Measurements from ENCODE around the gene PTPRG.
"Not testable (repeated sequence)": the region's sequence is repeated elsewhere in the genome, so short reads cannot be mapped to it uniquely, and the experiment has no call there.

Gene PTPRG

DNA sequence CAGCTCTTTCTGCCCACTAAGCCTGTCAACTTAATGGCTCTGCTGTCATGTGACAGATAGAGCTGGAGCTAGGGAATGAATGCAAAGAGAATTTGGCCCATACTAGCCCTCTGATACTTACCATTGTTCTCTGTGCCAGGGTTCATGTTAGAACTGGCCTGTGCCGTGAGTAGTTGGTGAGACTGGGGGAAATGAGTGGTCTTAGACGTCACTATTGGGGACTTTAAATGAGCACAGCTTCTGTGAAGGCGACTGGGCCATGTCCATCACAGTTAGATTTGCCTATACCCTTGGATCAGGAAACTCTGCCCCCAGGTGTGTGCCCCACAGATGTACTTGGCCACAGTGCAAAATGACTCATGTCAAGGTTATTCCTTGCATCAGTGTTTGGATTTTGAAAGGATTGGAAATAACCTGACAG lies 124.9 kb downstream of the PTPRG start:
- DNase-seq (ENCODE audit: low spot score): no peak

DNA sequence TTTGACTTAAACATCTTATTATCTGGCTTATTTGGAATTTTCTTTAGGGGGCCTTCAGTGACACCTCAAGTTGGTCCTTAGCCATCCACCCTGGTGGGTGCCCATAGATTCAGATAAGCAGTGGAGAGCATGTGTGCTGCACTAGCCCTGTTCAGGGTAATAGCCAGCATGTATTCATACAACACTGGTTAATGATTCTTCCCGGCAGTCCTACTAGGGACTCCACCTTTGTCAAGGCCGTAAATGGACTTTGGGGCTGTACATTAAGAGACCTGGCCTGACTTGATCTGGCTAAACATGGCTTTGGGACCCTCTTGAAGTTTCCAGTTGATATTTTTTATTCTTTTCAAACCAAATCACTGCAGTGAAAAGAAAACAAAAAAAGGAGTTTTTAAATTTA lies 125.8 kb downstream of the PTPRG start:
- DNase-seq (ENCODE audit: low spot score): no peak

DNA sequence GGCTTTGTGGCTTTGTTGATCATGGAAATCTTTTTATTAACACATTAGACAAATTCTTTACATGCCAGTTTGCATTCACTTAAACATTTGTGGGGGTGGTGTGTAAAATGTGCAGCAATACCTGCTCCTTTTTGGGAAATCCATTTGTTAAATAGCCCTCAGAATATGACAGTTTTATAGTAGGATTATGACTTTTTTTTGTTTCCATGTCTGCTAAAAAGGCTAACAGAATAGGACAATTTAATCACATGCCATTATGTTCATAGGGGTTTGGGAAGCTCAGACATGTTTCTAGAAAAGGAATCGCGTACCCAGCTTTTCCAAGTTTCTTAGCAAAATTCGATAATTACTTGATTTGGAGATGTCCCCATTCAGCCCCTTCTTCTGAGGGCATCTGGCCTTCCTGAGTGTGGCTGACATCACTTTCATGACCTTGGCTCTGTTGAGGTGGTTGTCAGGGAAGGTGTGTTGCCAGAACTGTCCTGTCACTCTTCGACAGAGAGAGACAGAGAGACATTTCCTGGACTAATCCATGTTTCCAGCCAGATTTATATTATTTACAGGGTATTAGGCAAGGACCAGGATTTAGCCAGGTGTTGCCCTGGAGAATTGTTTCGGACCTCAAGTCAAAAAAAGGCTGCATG lies 126.4 kb downstream of the PTPRG start:
- no peak for DNase-seq (ENCODE audit: low spot score)

DNA sequence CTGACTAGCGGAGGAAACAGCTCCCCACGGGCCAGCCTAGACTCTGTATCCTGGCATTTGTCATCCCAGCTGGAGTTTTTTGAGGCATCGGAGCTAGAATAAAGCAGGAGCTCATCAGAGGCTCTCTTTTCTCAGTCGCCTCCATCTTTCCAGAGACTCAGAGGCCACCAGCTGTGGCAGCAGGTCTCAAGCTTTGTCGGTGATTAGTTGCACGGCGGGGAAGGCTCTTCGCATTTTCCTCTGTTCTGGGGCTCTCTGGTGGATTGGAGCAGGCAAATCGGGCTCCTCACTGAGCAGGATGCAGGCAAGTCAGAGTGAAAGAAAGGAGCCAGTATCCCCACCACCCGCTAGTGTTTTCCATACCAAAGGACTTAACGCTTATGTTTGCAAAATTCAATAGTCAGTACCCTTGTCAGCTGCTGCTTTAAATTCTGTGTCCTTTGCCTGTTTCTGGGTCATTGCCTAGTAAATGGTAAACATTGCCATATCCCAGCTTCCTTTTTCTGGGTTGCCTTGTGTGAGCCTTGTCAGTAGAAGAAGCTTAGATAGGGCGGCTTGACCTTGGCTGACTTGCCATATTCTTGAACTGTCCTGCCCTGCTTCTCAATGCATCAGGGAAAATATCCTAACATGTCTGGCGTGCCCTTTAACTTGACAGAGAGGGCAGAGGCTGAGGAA lies 127.1 kb downstream of the PTPRG start:
- DNase-seq (ENCODE audit: low spot score): no peak

DNA sequence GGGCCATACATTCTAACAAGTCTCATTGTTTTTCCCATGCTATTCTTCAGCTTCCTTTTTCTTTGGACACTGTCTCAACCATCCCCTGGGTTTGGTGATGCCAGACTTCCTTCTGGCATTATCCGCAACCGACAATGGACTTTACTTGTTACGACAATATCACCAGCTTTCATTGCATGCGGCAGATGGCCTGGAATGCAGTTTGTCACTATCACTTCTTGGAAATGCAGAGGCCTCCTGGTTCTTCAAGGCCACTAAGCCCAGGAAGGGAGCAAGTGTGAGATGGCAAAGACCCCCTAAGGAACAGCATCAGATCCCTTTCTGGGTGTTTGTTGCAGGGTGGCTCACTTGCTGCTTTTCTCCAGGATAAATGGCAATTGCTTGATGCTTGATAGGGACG lies 128.6 kb downstream of the PTPRG start:
- no peak for DNase-seq (ENCODE audit: low spot score)

DNA sequence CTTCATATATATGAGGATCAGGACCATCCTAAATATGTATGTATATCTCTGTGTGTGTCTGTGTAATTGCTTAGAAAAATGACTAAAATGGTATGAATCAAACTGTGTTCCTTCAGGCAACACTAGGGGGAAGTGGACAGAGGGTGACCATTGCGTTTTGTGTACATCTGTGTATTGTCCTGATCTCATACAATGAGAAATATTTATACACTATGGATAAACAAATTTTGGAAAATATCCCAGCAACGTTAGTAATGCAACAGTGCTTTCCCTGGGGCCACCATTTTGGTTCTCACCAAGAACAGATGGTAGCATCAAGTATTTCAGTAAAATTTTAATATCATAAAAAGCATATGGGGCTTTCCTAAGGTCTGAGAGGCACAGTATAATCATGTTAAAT lies 130.1 kb downstream of the PTPRG start:
- no peak for DNase-seq (ENCODE audit: low spot score)

DNA sequence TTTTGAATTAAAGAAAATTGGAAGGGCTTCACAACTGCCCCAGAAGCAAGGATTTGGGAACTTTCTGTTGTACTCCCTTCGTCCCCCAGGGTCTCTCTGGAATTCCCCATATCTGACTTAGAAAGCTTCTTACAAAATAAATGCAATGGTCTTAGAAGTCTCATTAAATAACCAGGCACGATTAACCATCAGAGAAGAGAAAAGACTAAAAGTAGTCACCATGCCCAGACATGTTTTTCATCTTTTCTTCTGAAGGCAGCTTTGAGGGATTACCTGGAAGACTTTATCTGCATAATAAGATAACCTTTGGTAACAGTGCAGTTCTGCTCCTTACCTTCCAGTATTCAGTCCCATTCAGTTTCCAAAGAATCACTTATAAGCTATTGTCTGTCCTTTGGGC lies 135.9 kb downstream of the PTPRG start:
- no peak for DNase-seq (ENCODE audit: low spot score)

DNA sequence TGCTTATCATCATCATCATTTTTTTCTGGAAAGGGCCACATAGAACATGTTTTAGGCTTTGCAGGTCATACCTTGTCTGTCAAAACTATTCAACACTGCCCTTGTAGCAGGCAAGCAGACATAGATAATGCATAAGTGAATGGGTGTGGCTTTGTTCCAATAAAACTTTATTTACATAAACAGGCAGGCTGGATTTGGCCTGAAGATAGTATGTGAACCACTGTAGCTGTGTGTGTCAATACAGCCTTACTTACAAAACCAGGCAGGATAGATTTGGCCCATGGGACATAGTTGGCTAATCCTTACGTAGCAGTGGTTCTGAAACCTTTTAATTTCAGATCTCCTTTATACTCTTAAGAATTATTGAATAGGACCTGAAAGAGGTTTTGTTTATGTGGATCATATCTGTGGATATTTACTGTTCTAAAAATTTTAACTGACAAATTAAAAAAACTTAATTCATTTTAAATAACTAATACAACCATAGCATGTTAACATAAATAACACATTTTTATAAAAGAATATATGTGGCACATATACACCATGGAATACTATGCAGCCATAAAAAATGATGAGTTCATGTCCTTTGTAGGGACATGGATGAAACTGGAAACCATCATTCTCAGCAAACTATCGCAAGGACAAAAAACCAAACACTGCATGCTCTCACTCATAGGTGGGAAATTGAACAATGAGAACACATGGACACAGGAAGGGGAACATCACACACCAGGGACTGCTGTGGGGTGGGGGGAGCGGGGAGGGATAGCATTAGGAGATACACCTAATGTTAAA lies 137.1 kb downstream of the PTPRG start:
- not testable (repeated sequence) for DNase-seq (ENCODE audit: low spot score)

DNA sequence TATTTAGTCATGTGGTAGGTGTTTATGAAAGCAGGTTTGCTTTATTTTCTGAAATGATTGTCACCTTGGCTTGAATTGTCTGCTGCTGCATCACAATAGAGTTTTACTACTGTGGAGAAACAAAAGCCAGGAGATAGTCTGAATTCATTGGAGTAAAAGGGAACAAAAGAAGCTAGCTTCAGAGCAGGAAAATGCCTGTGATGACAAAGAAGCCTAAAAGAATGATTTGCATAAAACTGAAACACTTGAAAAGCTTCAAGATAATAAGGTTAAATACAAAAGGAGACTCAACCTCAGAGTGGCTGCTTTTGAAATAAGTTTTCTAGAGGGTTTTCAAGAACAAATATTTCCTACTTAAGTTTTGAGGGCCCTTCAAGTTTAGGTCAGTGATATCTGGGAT lies 138.3 kb downstream of the PTPRG start:
- DNase-seq (ENCODE audit: low spot score): no peak

DNA sequence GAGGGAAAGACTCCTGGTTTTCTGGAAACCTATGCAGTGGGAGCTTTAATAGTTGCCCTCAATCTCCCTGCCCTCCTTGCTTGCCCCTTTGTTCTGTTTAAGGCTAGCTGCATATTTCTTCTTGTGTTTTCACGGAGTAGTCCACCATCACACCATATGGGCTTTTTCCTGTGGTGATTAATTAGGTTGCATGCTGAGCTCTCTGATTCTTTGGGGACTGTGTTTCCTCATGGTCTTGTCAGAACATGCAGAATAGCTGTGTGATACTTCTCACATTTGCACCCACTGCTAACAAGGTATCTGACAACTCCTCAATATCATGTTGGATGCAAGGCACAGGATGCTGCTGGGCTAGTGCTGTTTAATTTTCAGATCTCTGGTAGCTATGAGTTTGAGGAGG lies 139.6 kb downstream of the PTPRG start:
- no peak for DNase-seq (ENCODE audit: low spot score)

DNA sequence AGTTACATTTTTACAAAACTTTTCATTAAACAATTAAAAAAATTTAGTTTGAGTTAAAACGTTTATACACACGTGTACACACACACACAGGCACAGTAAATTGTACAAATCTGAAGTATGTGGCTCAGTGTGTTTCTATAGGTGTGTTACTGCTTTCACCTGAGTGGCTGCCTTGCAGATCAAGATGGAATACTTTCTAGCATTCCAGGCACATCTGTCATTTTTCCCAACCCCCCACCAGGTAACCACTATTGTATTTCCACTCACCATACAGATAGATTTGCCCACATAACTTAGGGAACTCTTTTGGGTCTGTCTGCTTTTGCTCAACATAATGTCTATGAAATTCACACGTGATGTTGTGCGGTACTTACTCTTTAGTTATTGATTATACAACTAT lies 141.1 kb downstream of the PTPRG start:
- DNase-seq (ENCODE audit: low spot score): no peak

DNA sequence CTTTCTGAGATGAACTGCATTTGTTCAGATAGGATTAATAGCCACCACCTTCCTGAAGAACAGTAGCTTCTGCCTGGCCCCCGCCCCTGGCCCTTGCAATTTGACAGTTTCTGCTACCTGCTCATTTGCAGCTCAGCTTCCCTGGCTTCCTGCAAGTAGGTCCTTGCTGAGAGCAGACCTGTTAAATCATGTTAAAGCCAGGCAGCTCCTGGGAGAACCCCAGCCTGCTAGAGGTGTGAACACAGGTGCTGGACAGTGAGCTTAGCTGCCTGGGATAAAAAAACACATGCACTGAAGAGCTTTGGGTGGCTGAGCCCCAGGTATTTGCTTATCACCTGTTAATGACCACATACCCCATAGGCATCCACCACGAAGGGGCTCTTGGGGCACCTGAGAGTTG lies 143.4 kb downstream of the PTPRG start:
- no peak for DNase-seq (ENCODE audit: low spot score)

DNA sequence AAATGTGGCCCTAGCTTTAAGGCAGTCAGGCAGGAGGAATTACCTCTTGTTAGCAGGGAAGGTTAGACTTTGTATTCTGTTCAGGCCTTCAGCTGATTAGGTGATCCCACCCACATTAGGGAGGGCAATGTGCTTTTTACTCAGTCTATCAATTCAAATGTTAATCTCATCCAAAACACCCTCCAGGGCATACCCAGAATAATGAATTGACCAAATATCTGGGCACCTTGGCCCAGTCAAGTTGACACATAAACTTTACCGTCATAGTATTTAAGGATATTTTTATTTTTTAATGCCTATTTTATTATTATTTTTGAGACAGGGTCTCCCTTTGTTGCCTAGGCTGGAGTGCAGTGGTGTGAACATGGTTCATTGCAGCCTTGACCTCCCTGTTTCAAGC lies 146.1 kb downstream of the PTPRG start:
- no peak for DNase-seq (ENCODE audit: low spot score)

DNA sequence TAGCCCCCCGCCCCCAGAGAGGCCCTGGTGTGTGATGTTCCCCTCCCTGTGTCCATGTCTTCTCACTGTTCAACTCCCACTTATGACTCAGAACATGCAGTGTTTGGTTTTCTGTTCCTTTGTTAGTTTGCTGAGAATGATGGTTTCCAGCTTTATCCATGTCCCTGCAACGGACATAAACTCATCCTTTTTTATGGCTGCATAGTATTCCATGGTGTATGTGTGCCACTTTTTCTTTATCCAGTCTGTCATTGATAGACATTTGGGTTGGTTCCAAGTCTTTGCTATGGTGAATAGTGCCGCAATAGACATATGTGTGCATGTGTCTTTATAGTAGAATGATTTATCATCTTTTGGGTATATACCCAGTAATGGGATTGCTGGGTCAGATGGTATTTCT lies 149.5 kb downstream of the PTPRG start:
- not testable (repeated sequence) for DNase-seq (ENCODE audit: low spot score)

DNA sequence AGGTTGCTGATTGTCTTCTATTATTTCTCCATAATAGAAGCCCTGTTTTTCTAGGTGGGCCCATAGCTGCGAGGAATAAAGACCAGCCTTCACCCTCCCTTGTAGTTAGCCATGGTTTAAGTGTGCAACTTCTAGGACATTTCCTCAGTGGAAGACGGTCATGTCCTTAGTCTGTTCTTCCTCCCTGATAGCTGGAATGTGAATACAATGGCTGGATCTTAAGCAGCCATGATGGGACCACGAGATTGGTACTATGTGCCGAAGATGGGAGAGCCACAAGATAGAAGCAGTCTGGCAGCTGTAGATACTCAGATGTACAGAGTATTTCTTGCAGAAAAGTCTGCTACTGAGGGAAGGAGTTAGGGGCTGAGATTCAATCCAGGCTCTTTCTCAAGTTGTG lies 152.9 kb downstream of the PTPRG start:
- DNase-seq (ENCODE audit: low spot score): no peak

DNA sequence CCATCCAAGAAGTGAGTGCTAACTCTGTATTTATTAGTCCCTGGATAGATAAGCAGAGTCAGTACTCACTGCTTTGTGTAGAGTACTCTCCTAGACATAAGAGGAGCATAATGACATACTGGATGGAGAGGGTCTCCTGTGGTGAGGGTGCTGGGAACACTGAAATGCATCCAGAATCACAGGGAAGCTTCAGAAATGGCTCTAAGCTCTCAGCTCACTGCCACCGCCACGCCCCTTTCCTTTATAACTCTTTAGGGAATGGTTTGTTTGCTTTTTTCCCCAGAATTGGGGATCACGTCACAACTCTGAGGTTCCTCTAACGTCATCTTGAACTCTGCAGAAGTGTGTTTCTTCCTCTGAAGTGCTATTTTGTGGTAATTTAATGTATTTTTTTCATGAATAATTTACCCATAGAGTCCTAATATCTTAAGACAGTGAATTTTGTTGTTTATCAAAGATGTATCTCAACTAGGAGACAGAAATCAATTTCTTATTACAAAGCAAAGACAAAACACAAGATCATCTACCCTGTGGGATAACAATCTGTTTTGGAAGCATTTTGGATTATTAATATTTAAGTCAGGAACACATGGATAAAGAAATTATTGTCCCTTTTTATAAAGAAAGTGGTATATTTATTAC lies 154.6 kb downstream of the PTPRG start:
- no peak for DNase-seq (ENCODE audit: low spot score)

DNA sequence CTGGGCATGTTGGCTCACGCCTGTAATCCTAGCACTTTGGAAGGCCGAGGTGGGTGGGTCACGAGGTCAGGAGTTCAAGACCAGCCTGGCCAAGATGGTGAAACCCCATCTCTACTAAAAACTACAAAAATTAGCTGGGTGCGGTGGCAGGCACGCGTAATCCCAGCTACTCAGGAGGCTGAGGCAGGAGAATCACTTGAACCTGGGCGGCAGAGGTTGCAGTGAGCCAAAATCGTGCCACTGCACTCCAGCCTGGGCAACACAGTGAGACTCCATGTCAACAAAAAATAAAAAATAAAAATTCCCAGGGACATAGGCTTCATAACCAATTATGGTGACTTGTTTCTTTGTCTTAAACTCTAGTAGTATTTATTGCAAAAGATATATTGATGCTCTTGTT lies 155.3 kb downstream of the PTPRG start:
- not testable (repeated sequence) for DNase-seq (ENCODE audit: low spot score)

DNA sequence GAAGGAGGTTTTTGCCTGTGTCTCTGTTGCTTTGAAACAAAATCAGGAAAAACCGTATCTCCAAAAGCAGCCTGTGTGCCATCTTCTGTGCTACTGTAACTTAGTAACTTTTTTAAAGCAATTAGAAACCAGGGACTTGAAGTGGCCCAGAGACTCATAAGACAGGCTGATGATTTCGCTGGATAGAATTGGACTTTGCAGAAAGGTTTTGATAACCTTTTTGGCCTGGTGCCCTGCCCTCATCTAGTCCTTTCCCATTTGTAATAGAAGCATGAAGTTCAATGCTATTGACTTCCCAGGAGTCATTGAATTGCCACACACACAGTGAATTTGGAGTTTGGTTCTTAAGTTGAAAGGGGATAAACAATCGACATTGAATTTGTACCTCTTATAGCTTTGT lies 157.2 kb downstream of the PTPRG start:
- no peak for DNase-seq (ENCODE audit: low spot score)

DNA sequence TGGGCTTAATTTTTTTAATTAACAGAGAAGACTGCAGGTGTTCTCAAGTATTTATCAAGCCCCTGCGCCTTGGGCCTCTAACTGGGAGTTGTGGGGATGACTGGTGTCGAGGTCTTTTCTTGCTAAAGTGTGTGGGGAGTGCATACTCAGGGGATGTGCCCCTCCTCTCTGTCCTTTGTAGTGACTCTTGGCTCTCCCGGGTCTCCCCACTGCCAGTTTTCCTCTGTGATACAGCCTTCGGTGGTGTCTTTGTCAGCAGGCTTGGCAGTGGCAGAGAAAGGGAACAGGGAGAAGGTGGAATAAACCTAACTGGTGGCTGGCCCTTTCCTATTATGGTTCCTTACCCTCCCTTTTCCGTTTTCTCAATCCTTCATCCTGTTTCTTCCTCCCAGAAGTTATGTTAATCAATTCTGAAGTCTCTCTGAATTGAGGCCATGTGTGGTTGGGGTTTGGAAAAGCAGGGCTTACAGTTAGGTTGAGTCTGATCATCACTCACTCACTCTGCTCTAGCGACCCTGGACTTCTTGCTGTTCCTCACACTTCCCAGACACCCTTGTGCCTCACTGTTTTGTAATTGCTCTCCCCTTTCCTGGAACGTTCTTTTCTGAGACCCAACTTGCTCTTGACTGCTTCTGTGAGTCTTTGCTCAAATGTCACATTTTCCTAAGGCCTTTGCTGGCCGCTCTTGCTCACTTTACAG lies 158.1 kb downstream of the PTPRG start:
- no peak for DNase-seq (ENCODE audit: low spot score)

DNA sequence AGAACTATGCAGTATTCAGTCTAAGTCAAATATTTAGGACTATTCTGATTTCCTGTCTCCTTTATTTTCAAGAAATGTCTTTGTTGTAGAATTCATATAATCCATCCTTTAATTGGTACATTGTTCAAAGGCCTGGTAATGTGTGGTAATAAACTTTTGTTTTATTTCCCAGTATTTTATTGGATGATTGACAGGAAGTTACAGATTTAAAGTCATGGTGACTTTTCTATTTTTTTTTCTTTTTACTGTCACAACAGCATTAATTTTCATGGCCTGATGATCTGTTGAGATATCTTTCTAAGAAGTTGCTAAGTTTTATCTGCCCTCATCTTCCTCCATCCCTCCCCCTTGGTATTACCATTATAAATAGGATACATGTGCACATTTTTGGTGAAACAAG lies 161.7 kb downstream of the PTPRG start:
- no peak for DNase-seq (ENCODE audit: low spot score)

DNA sequence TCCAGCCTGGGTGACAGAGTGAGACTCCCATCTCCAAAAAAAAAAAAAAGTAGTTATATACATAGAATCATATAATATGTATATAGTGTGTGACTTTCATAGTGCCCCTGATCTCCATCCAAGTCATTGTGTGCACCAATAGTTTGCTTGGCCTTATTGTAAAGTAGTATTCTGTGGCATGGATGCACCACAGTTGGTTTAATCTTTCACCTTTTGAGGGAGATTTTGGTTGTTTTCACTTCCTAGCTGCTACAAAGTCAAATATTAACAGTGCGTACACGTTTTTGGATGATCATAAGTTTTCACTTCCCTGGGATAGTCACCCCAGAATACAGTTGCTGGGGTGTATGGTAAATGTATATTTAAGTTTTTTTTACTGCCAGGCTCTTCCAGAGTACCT lies 162.8 kb downstream of the PTPRG start:
- DNase-seq (ENCODE audit: low spot score): no peak

DNA sequence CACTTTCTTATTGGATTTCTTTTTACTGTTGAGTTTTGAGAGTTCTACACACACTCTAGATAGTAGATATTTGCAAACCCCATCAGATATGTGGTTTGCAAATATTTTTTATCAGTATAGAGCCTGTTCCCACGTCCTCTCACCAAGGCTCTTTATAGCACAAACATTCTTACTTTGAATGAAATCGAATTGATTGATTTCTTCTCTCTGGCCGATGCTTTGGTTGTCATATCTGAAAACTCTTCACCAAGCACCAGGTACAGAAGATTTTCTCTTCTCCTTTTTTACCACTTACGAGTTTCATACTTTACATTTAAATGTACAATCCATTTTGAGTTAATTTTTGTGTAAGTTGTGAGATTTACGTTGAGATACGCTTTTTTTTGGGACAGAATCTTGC lies 163.4 kb downstream of the PTPRG start:
- DNase-seq (ENCODE audit: low spot score): no peak
